Neuron (in vitro differentiated cells): ENCODE results near the gene MAD1L1.

Source experiments
- H2AFZ ChIP-seq: one replicate; pipeline ENCODE4 v1.6.1; 2013; ENCODE audit warnings: low read depth, mild to moderate bottlenecking, inconsistent platforms, low read length, moderate library complexity
- H3K27me3 ChIP-seq: one replicate; pipeline ENCODE4 v1.6.1; 2013; ENCODE audit warnings: low read length; ENCODE audit not compliant: insufficient read depth
- H3K36me3 ChIP-seq: one replicate; pipeline ENCODE4 v1.6.1; 2013; ENCODE audit warnings: low read length; ENCODE audit not compliant: insufficient read depth
- H3K4me1 ChIP-seq: one replicate; pipeline ENCODE4 v1.6.1; 2013; ENCODE audit warnings: low read length; ENCODE audit not compliant: insufficient read depth
- H3K4me3 ChIP-seq: 2 replicates; pipeline ENCODE4 v1.5.1; 2013; ENCODE audit warnings: mild to moderate bottlenecking, low read length, moderate library complexity
- H3K9me3 ChIP-seq: one replicate; pipeline ENCODE4 v1.6.1; 2013; ENCODE audit warnings: low read length

The MAD1L1 gene

GRCh38 chr7:1956611-1957470, 275.9 kb downstream of the MAD1L1 start:
- H3K27me3 ChIP-seq, result no peaks in the 10 kb centered on the region
- no peak overlapping the region for H2AFZ ChIP-seq
- H3K4me1 ChIP-seq, result no peaks in the 10 kb centered on the region
- H3K4me3 ChIP-seq, result no peak overlapping the region
- peaks cover 4% of the 10 kb centered on the region for H3K9me3 ChIP-seq
- peaks cover 10% of the 10 kb centered on the region for H3K36me3 ChIP-seq

- Histone ChIP-seq H3K36me3 (peaks cover 10% of the 10 kb centered on the region), H3K27me3 (no peaks in the 10 kb centered on the region), H3K9me3 (no peaks in the 10 kb centered on the region), H2AFZ (no peak overlapping the region), H3K4me1 (no peaks in the 10 kb centered on the region), H3K4me3 (no peak overlapping the region)
Measured at GRCh38 chr7:1956141-1956540, 276.6 kb downstream of the MAD1L1 start.

- Histone ChIP-seq H3K9me3 (no peaks in the 10 kb centered on the region), H3K4me3 (no peak overlapping the region), H2AFZ (no peak overlapping the region), H3K4me1 (no peaks in the 10 kb centered on the region), H3K27me3 (no peaks in the 10 kb centered on the region), H3K36me3 (peaks cover 10% of the 10 kb centered on the region)
Measured at GRCh38 chr7:1954366-1955004, 278.3 kb downstream of the MAD1L1 start.

GRCh38 chr7:1953199-1954190, 279.2 kb downstream of the MAD1L1 start:
- H3K4me1 ChIP-seq, result no peaks in the 10 kb centered on the region
- H3K4me3 ChIP-seq, result no peak overlapping the region
- H2AFZ ChIP-seq, result no peak overlapping the region
- H3K36me3 ChIP-seq, result peaks cover 10% of the 10 kb centered on the region
- no peaks in the 10 kb centered on the region for H3K9me3 ChIP-seq
- no peaks in the 10 kb centered on the region for H3K27me3 ChIP-seq

- Histone ChIP-seq H3K9me3 (no peaks in the 10 kb centered on the region), H3K27me3 (no peaks in the 10 kb centered on the region), H2AFZ (no peak overlapping the region), H3K36me3 (peaks cover 10% of the 10 kb centered on the region), H3K4me3 (no peak overlapping the region), H3K4me1 (no peaks in the 10 kb centered on the region)
Measured at GRCh38 chr7:1952781-1953180, 280.0 kb downstream of the MAD1L1 start.

GRCh38 chr7:1952169-1952760, 280.5 kb downstream of the MAD1L1 start:
- Histone ChIP-seq H3K9me3 (no peaks in the 10 kb centered on the region), H3K36me3 (peaks cover 9% of the 10 kb centered on the region), H3K4me3 (no peak overlapping the region), H3K27me3 (no peaks in the 10 kb centered on the region), H3K4me1 (no peaks in the 10 kb centered on the region), H2AFZ (no peak overlapping the region)

GRCh38 chr7:1951600-1951999, 281.1 kb downstream of the MAD1L1 start:
- Histone ChIP-seq H3K4me3 (no peak overlapping the region), H3K27me3 (no peaks in the 10 kb centered on the region), H3K4me1 (no peaks in the 10 kb centered on the region), H3K9me3 (no peaks in the 10 kb centered on the region), H2AFZ (no peak overlapping the region), H3K36me3 (peaks cover 4% of the 10 kb centered on the region)

GRCh38 chr7:1951159-1951536, 281.6 kb downstream of the MAD1L1 start:
- Histone ChIP-seq H3K4me3 (no peak overlapping the region), H2AFZ (no peak overlapping the region), H3K27me3 (no peaks in the 10 kb centered on the region), H3K36me3 (peaks cover under 1% of the 10 kb centered on the region), H3K4me1 (no peaks in the 10 kb centered on the region), H3K9me3 (no peaks in the 10 kb centered on the region)

GRCh38 chr7:1950452-1951158, 282.1 kb downstream of the MAD1L1 start:
- H3K4me3 ChIP-seq, result no peak overlapping the region
- H3K36me3 ChIP-seq, result no peaks in the 10 kb centered on the region
- H3K27me3 ChIP-seq, result no peaks in the 10 kb centered on the region
- no peaks in the 10 kb centered on the region for H3K4me1 ChIP-seq
- no peaks in the 10 kb centered on the region for H3K9me3 ChIP-seq
- H2AFZ ChIP-seq, result no peak overlapping the region

GRCh38 chr7:1950066-1950451, 282.7 kb downstream of the MAD1L1 start:
- H3K36me3 ChIP-seq, result no peaks in the 10 kb centered on the region
- no peaks in the 10 kb centered on the region for H3K9me3 ChIP-seq
- no peak overlapping the region for H2AFZ ChIP-seq
- no peaks in the 10 kb centered on the region for H3K4me1 ChIP-seq
- no peak overlapping the region for H3K4me3 ChIP-seq
- H3K27me3 ChIP-seq, result no peaks in the 10 kb centered on the region

- Histone ChIP-seq H2AFZ (no peak overlapping the region), H3K36me3 (no peaks in the 10 kb centered on the region), H3K4me1 (no peaks in the 10 kb centered on the region), H3K9me3 (no peaks in the 10 kb centered on the region), H3K27me3 (no peaks in the 10 kb centered on the region), H3K4me3 (no peak overlapping the region)
Measured at GRCh38 chr7:1949681-1950055, 283.1 kb downstream of the MAD1L1 start.
